Measurements from ENCODE around the gene DNER. TPM values are rescaled to one million over a fixed set of nuclear protein-coding genes. Genes with fewer than 3 reads are reported as not detected.

DNER gene
- total RNA-seq, 1 experiment from 2014 or later = 2.9 TPM

DNA sequence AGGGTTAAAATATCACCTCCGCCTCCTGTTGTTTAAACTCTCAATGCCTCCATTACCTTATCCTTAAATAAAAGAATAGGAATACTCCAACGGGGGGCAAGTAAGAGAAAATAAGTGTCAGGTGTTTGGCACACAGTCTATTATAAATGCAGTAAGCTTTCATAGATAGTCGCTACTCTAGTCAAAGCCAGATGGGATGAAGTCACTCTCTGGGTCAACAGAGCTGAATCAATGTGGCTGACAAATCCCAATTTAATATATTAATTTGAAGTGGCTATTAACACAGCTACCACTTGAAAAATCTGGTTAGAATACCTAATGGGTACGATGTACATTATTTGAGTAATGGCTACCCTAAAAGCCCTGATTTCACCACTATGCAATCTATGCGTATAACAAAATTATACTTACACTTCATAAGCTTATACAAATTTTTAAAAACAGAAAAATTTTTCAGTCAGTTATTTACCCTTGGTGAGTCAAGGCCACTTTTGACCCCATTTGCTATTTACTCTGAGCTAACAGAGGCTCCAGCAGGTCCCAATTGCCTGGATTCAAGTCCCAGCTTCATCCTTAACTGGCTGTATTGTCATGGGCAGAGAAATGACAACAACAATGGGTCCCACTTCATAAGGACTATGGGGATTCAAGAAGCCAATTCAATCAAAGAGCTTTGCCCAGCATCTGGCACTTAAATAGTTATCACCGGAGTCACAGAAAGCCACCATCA is 275.8 kb downstream of the DNER start:
- ChIA-PET POLR2A (no interaction called here), RAD21 (ENCODE audit: low non-redundant PET in 1 of 2, low total read pairs in 2 of 2, uncharacterized antibody in 2 of 2, unreplicated experiment in 2 of 2) (no interaction called here), CTCF (no interaction called here)
- intact Hi-C loops (cut with micrococcal nuclease) = loop anchor here (5.0 kb wide), 1 partner anchor 301 kb away; no protein-coding TSS in a partner anchor
- H3K27me3 ChIP-seq (ENCODE audit: insufficient read depth, low read length) = no peaks in the 10 kb centered on the region
- no peaks in the 10 kb centered on the region for H4K20me1 ChIP-seq (ENCODE audit: insufficient read depth)
- no peak overlapping the region for H3K27ac ChIP-seq (ENCODE audit: low read depth, low read length)
- H3K9me3 ChIP-seq (ENCODE audit: control insufficient read depth in 1 of 2, insufficient read depth in 1 of 2, low read depth in 1 of 2, low read length in 2 of 2) = no peaks in the 10 kb centered on the region
- H3K79me2 ChIP-seq (ENCODE audit: insufficient read depth, low read length) = no peaks in the 10 kb centered on the region
- no peak overlapping the region for H3K9ac ChIP-seq (ENCODE audit: low read length)
- H3K4me2 ChIP-seq (ENCODE audit: low read length) = no peak overlapping the region
- BruUV-seq (replicated peaks) = no TSS peak
- ATAC-seq = no peak
- H3K4me3 ChIP-seq (replicated peaks in 1 of 2; ENCODE audit: low read depth in 1 of 2, low read length in 2 of 2) = no peak overlapping the region
- TF ChIP-seq SIN3A (IDR thresholded peaks at IDR 0.05; ENCODE audit: low read depth) = no peak
- no peak for TF ChIP-seq RAD21 (IDR thresholded peaks at IDR 0.05; ENCODE audit: low read depth)
- TF ChIP-seq, protein P1, sequence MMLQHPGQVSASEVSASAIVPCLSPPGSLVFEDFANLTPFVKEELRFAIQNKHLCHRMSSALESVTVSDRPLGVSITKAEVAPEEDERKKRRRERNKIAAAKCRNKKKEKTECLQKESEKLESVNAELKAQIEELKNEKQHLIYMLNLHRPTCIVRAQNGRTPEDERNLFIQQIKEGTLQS (IDR thresholded peaks at IDR 0.05) = no peak
- TF ChIP-seq SRF (IDR thresholded peaks at IDR 0.05; ENCODE audit: low read depth) = no peak
- no peak for TF ChIP-seq POLR2AphosphoS5 (IDR thresholded peaks at IDR 0.05; ENCODE audit: low read depth, low read length)
- TF ChIP-seq, protein P2, sequence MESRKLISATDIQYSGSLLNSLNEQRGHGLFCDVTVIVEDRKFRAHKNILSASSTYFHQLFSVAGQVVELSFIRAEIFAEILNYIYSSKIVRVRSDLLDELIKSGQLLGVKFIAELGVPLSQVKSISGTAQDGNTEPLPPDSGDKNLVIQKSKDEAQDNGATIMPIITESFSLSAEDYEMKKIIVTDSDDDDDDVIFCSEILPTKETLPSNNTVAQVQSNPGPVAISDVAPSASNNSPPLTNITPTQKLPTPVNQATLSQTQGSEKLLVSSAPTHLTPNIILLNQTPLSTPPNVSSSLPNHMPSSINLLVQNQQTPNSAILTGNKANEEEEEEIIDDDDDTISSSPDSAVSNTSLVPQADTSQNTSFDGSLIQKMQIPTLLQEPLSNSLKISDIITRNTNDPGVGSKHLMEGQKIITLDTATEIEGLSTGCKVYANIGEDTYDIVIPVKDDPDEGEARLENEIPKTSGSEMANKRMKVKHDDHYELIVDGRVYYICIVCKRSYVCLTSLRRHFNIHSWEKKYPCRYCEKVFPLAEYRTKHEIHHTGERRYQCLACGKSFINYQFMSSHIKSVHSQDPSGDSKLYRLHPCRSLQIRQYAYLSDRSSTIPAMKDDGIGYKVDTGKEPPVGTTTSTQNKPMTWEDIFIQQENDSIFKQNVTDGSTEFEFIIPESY (IDR thresholded peaks at IDR 0.05; ENCODE audit: extremely low read depth, insufficient replicate concordance, low read length) = no peak
- TF ChIP-seq CEBPB (IDR thresholded peaks at IDR 0.05; ENCODE audit: low read depth) = no peak
- TF ChIP-seq YY1 (IDR thresholded peaks at IDR 0.05; ENCODE audit: extremely low read depth, insufficient replicate concordance, low read depth, low read length) = no peak
- TF ChIP-seq FOSL1 (IDR thresholded peaks at IDR 0.05; ENCODE audit: low read depth) = no peak
- TF ChIP-seq, protein P3, sequence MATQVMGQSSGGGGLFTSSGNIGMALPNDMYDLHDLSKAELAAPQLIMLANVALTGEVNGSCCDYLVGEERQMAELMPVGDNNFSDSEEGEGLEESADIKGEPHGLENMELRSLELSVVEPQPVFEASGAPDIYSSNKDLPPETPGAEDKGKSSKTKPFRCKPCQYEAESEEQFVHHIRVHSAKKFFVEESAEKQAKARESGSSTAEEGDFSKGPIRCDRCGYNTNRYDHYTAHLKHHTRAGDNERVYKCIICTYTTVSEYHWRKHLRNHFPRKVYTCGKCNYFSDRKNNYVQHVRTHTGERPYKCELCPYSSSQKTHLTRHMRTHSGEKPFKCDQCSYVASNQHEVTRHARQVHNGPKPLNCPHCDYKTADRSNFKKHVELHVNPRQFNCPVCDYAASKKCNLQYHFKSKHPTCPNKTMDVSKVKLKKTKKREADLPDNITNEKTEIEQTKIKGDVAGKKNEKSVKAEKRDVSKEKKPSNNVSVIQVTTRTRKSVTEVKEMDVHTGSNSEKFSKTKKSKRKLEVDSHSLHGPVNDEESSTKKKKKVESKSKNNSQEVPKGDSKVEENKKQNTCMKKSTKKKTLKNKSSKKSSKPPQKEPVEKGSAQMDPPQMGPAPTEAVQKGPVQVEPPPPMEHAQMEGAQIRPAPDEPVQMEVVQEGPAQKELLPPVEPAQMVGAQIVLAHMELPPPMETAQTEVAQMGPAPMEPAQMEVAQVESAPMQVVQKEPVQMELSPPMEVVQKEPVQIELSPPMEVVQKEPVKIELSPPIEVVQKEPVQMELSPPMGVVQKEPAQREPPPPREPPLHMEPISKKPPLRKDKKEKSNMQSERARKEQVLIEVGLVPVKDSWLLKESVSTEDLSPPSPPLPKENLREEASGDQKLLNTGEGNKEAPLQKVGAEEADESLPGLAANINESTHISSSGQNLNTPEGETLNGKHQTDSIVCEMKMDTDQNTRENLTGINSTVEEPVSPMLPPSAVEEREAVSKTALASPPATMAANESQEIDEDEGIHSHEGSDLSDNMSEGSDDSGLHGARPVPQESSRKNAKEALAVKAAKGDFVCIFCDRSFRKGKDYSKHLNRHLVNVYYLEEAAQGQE (IDR thresholded peaks at IDR 0.05; ENCODE audit: low read depth) = no peak
- no peak for TF ChIP-seq ZNF274 (IDR thresholded peaks at IDR 0.05; ENCODE audit: low read depth, low read length)
- no peak for TF ChIP-seq JUND (IDR thresholded peaks at IDR 0.05)
- TF ChIP-seq ZFX (IDR thresholded peaks at IDR 0.05) = no peak
- TF ChIP-seq POLR2A (IDR thresholded peaks at IDR 0.05; ENCODE audit: borderline replicate concordance, extremely low read depth, insufficient read depth, insufficient read length) = no peak
- TF ChIP-seq, protein P4, sequence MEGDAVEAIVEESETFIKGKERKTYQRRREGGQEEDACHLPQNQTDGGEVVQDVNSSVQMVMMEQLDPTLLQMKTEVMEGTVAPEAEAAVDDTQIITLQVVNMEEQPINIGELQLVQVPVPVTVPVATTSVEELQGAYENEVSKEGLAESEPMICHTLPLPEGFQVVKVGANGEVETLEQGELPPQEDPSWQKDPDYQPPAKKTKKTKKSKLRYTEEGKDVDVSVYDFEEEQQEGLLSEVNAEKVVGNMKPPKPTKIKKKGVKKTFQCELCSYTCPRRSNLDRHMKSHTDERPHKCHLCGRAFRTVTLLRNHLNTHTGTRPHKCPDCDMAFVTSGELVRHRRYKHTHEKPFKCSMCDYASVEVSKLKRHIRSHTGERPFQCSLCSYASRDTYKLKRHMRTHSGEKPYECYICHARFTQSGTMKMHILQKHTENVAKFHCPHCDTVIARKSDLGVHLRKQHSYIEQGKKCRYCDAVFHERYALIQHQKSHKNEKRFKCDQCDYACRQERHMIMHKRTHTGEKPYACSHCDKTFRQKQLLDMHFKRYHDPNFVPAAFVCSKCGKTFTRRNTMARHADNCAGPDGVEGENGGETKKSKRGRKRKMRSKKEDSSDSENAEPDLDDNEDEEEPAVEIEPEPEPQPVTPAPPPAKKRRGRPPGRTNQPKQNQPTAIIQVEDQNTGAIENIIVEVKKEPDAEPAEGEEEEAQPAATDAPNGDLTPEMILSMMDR (IDR thresholded peaks at IDR 0.05 in 2 of 3, conservative IDR thresholded peaks at IDR 0.05 in 1 of 3; ENCODE audit: borderline replicate concordance in 1 of 3, insufficient read depth in 1 of 3, low read depth in 2 of 3, low read length in 2 of 3) = no peak
- TF ChIP-seq, protein P5, sequence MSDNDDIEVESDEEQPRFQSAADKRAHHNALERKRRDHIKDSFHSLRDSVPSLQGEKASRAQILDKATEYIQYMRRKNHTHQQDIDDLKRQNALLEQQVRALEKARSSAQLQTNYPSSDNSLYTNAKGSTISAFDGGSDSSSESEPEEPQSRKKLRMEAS (IDR thresholded peaks at IDR 0.05) = no peak
- no peak for TF ChIP-seq EZH2 (IDR thresholded peaks at IDR 0.05)
- TF ChIP-seq TCF7L2 (IDR thresholded peaks at IDR 0.05; ENCODE audit: borderline replicate concordance, extremely low read depth, insufficient read depth, insufficient read length) = no peak
- no peak for TF ChIP-seq CBX3 (IDR thresholded peaks at IDR 0.05; ENCODE audit: low read depth)
- no peaks in the 10 kb centered on the region for H3K4me1 ChIP-seq (ENCODE audit: control insufficient read depth in 1 of 2, insufficient read depth in 2 of 2, low read length in 2 of 2)
- H3K36me3 ChIP-seq (ENCODE audit: control insufficient read depth in 1 of 2, insufficient read depth in 2 of 2, low read length in 2 of 2) = no peaks in the 10 kb centered on the region
- no peak for DNase-seq (ENCODE audit: low read depth, low spot score)
- H3K9me2 ChIP-seq (ENCODE audit: insufficient read depth) = no peaks in the 10 kb centered on the region
- H2AFZ ChIP-seq (ENCODE audit: low read depth, low read length, poor library complexity, severe bottlenecking) = no peak overlapping the region

All from HCT116 (cell line).